NCI-H226 (cell line): ENCODE measurements around the gene CCDC136.

Source experiments
- DNase-seq: peaks from one replicate; pipeline ENCODE4 v3.0.0-alpha.2; 2015

The CCDC136 gene

DNA sequence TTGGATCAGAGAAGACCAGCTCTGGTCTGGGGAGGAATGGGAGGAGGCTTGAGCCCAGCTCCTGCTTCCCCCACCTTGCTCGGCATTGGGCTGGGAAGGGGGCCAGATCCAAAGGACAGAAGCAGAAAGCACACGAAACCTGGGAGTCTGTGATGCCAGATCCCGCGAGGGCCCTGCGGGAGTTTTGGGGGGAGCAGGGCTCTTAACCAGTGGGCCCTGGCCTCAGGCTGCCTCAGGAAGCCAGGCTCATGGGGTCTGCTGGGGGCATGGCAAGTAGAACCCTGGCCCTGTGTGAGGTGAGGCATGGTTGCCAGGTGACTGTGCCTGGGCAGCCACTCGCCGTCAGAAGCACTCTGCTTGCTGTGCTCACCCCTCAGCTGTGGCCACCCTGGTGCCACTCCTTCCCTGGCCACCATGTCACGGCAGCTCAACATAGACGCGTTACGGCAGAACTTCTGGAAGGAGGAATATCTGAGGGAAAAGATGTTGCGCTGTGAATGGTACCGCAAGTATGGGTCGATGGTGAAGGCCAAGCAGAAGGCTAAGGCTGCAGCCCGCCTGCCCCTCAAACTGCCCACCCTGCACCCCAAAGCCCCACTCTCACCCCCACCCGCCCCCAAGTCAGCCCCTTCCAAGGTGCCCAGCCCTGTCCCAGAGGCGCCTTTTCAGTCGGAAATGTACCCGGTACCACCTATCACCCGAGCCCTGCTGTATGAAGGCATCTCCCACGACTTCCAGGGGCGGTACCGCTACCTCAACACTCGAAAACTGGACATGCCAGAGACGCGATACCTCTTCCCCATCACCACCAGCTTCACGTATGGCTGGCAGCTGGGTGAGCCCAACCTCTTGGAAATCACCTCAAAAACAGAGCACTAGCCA, 74.5 kb downstream of the CCDC136 start:
- no peak for DNase-seq

DNA sequence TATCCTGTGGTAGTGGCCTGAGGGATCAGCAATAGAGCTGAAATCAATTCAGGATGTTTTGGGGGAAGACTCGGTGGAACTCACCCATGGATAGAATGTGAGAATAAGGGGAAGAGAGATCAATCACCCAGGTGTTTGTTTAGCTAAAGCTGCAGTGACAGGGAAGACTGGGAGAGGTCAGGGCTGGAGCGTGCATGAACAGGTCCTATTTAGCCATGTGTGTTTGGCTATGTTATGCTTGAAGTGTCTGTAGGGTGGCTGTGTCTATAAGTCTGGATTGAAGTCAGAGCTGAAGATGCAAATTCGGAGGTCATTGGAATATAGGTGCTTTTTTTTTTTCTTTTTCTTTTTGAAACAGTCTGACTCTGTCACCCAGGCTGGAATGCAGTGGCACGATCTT, 75.5 kb downstream of the CCDC136 start:
- DNase-seq = no peak

DNA sequence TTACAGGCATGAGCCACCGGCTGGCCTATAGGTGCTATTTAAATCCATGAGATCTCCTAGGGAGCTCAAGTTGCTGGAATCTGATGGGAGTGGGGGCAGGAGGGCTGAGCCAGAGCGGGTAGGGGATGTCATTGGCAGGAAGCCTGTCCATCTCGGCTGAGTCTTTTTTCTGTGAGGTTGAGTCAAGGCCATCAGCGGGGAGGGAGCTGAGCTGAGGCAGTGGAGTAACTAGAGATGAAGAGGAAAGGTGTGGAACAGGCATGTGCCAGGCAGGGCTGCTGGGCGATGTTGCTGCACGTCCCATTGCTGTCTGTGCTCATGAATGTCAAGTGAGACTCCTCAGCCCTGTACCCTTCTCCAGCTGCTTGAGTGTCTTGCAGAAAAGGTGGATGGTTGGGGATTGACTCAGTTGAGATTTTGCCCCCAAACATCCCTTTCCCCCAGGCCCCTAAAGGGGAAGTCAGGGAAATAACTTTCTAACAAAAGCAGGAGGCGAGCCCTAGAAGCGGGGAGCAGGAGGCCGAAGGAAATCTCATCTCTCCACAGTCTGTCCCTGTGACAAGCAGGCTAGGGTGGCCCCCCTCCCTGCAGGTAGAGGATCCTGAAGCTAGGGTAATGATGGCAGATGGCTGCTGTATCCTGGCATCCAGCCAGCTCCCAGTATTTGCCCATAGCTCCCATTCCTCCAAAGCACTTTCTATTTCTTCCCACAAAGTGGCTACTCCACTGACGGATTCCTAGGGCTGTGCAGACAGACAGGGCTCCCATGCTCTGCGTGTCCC, 76.3 kb downstream of the CCDC136 start:
- DNase-seq = no peak

DNA sequence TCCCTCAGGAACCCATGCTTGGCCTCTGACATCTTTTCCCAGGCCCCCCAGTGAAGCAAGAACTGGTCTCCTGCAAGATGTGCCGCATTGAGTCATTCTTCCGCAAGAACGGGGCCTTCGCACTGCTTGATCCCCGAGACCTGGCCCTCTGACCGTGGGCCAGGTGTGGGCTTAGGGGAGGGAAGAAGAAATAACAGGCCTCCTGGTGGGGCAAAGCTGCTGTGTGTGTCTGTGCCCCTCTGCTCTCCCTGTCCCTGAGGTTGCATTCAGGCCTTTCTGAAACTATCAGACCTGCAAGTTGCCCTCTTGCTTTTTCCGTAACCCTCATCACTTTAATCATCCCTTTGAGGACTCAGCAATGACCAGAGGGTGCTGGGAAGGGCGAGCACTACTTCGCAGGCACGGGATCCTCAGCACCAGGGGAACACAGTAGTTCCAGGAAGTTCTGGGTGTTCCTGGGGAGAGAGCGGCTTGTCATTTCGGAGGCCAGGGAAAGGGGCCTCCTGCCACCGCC, 76.9 kb downstream of the CCDC136 start:
- DNase-seq = no peak

DNA sequence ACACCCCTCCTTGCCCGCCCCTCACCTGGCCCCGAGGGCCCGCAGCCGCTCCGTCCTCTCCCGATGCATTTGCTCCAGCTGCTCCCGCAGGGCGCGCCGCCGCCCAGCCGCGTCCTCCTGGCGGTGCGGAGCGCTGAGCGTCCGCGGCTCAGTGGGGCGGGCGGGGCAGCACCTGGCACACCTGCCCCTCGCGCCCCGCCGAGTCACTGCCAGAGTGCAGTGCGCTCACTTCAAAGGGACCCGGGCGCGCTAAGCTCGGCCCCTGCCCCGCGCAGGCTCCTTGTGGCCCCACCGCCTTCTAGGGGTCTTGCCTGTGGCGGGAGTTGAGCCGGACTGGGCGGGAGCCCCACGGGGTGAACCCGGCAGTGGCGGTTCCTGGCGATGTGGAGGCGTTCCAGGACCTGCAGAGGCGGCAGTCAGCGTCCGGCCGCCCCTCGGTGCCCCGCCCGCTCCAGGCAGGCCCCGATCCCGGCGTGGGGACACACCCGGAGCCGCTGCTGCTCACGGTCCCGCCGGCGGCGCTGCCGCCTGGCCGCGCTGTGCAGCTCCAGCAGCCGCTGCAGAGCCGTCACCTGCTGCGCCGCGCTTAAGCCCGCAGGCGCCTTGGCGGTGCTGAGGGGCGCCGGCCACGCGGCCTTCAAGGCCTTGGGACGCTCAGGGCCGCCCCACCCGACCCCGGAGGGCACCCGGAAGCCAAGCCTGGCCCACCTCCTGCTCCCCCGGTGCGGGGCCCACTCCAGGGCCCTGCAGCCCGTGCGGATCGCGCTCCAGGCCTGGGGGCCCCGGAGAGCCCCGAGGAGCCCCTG, 77.6 kb downstream of the CCDC136 start:
- DNase-seq = no peak

DNA sequence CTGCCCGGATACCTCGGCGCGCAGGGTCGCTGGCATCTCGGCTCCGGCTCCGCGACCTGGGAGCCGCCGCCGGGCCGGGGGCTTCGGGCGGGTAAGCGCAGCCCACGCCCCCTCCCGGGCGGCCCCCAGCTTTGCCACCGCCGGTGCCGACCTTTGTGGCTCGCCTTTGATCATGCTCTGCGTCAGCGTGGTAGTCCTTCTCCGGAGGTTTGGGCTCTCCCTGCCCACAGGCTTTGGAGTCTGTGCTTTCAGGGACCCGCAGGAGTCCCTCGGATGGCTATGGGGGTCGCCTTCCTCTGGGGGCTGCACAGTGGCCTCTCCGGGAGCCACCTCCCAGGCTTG, 78.1 kb downstream of the CCDC136 start:
- DNase-seq = no peak

DNA sequence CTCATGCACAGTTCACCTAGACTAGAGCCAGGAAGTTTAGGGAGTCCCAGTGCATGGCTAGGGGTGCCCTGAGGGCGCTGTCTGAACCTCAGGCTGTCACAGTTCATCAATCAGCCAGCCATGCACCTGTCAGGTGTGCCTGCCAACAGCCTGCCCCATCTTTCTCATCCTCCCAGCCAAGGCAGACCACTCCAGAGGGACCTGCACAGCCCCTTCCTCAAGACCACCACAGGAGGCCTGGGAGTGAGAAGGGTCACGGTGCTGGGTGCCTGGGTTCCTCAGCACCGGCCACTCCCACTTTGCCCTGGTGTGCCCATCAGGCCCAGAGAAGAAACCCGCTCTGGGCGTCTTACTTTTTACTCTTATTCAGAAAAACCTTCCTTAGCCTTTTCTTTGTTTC, 79.3 kb downstream of the CCDC136 start:
- DNase-seq = no peak
